Superior temporal gyrus (tissue), 1 donor: ENCODE data around the gene LZTR1.

Source experiments
- DNase-seq: peaks from one replicate; pipeline ENCODE4 v3.0.0-alpha.2; 2016; ENCODE audit errors: extremely low spot score

LZTR1 gene

DNA sequence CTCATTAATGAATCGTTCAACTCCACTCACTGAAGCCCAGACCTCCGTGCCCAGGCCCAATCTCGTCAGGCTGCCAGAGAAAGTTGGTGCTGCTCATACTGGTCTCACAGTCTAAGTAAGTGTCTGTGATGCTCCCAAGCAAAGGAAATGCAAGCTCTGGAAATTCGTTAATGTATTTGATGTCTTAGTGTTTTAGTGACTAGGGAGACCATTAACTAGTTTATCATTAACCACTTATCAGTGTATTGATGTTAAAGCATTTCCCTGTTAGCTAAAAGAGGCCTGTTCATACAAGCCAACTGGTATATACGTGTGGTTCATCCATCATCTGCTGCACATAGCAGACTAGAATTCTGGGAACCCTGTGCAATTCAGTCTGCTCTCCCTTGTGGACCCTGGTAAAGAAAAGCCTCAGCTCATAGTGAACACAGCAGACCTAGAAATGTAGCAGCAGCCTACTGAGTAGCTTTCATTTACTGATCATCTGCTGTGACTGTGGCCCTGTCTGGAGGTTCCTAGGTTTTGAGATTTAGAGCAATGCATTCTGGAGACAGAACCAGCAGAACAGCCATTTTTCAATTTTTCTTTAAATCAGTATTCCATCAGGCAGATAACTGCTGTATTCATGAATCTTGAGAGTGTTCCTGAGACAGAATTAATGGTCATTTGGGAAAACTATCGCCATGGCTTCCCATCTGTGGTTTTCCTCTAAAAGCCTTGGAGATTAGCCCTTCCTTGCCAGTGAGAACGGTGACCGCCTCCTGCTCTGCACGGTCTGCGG, 30.8 kb upstream of the LZTR1 start:
- DNase-seq: no peak

DNA sequence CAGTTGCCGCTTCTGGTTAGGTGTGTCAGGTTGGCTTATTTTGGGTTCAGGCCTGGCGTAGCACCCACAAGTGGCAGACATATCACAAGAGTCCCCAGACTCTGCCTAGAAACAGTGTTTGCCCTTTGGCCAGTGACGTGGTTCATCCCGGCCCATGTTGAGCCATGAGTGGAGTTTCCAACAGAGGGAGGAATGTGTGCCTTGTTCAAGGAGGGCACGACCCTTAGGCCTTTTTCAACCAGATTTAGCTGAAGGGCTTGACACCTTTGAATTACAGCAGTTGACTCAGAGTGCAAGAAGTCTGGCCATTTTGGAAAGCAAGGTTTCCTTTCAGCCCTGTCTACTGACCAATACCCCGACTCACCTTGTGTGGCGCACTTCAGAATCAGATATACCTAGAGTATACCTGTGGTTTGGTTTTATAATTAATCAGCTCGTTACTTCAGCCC, 30.1 kb upstream of the LZTR1 start:
- no peak for DNase-seq

DNA sequence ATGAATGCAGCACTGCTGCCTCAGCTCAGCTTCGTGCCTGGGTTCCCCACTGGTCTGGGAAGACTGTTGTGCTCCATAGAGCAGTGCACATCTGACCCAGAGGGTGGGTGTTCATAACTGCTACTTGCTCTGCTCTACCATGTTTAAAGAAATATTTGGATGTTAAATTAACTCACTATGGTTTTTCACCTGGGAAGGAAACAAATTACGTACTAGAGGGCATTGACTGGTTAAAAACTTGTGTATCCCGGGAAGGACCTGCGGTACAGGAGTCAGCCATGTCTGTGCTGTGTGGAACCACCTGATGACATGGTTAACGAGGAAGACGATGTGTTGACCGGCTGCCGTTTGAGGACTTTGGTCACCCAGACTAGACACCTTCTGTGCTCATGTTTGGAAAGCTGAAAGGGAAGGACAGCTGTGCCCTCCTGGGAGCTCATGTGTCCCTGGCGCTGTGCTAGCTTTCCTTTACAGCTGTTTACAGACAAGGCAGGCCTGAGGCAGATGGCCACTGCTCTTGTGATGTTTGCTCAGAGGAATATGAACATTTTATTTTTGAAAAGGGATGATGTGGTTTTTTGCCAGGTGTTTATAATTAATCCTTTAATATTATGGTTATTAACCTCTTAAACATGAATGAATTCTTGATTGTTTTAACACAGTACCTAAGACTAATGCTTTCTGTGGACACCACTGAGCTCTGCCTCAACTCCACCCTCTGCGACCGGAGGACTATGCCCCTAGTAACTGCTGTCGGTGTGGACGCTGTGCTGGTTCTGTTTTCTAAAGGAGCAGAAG, 29.4 kb upstream of the LZTR1 start:
- DNase-seq: no peak

DNA sequence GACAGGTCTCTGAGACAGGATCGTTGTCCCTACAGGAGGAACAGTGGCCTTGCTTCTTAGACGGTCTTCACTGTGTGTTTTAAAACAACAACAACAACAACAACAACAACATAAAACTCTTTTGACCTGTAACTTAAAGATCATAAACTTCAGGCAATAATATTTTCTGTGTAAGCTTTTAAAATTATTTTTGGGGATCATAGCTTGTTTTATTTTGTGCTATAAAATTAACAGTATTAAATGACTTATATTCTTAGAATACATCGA, 28.8 kb upstream of the LZTR1 start:
- no peak for DNase-seq

DNA sequence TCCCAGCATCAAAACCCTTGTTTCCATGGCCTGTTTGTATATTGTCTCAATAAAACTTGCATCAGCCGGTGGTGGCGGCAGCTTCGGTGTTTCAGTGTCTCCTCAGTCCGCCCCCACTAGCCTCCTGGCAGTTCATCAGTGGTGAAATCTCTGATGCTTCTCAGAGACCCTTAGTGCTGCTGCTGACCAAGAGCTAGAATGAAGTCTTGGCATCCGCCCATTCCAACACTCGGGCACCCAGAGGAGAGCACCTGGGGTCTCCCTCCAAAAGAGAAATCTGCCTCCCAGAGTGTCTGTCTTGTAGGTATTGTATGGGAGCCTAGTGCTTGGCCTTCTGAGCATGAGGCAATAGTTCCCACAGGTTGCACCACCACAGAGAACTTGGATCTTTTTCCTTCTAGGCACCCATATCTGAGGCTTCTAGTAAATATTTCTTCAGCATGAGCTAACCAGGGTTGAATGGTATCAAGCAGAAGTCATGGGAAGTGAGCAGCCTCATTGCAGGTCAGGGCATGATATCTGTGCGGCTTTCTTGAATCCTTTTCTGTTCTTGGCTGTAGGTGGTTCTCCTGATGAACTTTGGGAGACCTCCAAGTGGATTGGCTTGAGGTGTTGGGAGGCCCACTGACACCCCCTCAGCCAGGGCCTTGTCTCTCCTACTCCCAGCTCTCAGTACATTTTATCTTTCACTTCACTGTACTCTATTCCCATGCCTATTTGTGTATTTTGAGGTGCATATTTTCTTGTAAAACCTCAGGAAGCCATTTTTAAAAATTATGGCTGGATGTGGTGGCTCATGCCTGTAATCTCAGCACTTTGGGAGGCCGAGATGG, 28.2 kb upstream of the LZTR1 start:
- no peak for DNase-seq

DNA sequence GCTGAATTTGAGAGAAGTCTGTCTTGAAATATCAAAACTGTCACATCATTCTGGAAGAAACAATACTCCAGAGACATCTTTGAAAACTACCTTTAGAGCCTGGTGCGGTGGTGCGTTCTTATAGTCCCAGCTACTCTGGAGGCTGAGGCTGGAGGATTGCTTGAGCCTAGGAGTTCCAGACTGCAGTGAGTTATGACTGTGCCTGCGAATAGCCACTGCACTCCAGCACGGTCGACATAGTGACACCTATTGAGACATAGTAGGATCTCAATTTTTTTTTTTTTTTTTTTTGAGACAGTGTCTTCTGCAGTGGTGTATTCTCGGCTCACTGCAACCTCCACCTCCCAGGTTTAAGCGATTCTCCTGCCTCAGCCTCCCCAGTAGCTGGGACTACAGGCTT, 26.5 kb upstream of the LZTR1 start:
- DNase-seq: no peak

DNA sequence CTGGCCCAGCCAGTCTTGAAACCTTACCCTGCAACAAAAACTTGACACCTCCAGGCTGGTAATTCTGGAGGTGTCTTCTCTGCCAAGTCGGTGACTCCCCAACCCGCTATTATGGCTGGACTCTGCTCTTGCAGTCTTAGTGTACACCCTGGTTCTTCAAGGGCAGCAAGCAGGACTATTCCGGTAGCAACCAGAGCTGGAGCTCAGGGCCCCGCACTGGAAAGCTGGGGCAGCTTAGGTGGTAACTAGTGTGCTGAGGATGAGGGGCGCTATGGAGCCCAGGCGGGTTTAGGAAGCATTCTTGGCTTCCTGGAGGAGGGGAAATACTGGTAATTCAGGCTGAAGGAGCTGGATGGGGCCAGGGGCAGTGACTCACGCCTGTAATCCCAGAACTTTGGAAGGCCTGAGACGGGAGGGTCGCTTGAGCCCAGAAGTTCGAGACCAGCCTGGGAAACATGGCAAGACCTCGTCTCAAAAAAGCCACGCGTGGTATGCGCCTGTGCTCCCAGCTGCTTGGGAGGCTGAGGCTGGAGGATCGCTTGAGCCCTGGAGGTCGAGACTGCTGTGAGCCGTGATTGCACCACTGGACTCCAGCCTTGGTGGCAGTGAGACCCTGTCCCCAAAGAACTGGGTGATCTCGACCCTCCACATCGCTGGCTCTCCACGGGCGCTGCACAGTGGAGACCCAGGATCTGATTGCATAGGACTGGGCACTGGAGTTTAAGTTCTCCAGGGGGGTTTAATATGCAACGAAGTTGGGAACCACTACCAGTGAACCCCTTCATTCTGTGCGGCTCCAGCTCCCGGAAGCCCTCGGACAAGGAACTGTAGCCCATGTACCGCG, 25.6 kb upstream of the LZTR1 start:
- no peak for DNase-seq

DNA sequence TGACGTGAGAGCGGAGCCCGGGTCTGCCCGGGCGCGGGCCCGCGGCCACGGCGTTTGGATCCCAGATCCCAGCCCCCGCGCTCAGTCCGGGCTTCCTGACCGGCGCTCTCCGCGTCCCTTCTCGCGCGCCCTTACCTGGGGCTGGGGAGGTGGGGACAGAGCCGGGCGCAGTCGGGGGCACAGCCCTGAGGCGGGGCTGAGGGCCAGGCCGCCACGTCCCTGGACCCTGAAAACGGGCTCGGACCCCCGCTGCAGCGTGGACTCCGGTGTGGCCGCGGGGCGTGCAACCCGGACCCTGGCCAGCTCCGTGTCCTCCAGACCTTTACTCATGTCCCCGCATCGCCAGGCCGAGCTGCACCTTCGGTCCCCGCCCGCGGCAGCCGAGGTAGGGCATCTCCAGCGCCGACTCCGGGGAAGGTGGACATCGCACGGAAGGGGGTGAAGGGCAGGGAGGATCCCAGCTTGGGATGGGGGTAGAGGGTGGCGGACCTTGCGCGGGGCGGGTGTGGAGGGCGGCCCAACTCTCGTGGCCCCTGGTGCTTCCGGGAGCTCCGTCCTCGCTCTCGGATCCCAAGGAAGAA, 24.9 kb upstream of the LZTR1 start:
- DNase-seq: no peak

DNA sequence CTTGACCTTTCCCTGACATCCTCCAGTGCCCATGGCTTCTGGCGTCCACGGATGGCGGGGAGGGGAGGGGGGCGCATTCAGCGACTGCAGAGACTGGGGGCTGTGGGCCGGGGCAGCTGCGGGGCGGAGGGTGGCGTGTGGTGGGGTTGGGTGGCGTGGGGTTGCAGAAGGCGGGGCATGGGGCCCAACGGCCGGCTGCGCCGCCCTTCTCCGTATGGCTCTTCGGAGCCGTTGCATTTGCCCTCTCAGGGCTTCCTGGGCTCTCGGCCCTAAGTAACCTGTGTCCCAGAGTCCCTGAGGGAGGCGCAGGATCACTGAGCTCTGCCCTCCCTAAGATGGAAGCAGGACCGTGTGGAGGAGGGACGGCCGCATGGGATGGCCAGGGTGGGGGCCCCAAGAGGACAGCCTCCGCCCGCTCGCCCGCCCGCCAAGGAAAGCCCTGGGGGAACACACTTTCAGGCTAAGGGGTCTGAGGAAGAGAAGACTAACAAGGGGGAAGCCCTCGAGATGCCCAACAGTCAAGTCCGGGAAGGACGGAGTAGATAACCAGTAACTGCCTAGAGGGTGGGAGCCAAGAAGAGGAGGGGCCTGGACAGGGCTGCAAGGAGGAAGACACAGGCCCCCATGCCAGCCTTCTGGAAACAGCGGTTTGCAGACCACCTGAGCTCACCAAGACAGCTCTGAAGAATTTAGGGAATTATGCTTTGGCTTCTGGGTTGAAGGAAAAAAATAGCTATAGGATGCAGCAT, 24.2 kb upstream of the LZTR1 start:
- no peak for DNase-seq

DNA sequence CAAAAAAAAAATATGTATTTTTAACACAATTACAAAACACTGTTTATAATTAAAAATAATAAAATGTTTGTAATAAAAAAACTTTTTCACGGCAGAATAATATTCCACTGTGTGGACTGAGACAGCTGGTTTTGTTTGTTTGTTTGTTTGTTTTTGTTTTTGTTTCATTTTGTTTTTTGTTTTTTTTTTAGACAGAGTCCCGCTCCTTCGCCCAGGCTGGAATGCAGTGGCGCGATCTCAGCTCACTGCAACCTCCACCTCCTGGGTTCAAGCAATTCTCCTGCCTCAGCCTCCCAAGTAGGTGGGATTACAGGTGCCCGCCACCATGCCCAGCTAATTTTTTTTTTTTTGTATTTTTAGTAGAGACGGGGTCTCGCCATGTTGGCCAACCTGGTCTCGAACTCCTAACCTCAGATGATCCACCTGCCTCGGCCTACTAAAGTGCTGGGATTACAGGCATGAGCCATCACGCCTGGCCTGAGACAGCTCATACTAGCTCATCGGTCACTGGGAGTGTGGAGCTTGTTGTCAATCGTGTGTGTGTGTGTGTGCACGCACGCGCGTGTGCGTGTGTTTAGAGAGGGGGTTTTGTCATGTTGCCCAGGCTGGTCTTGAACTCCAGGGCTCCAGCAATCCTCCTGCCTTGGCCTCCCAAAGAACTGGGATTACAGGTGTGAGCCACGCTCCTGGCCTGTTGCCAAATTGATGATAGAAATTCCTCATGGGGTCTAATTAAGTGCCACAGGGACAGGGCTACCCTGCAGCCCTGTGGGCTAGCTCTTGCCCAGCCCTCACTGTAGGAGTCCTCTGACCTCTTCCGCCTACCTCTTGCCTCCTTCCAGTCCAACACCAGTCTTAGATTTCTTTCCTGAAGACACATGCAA, 22.3 kb upstream of the LZTR1 start:
- no peak for DNase-seq

DNA sequence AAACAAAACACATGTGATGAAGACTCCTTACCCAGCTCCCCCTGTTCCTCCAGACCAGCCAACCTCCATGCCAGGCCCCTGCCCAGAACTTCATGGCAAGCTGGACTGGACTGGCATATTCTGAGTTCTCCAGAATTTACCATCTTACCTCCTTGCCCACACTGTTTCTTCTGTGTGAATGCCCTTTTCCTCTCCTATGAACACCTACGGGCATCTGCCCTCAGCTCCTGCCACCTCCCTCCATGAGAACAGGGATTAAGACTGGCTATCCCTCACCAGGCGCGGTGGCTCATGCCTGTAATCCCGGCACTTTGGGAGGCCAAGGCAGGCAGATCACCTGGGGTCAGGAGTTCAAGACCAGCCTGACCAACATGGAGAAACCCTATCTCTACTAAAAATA, 21.5 kb upstream of the LZTR1 start:
- DNase-seq: no peak

DNA sequence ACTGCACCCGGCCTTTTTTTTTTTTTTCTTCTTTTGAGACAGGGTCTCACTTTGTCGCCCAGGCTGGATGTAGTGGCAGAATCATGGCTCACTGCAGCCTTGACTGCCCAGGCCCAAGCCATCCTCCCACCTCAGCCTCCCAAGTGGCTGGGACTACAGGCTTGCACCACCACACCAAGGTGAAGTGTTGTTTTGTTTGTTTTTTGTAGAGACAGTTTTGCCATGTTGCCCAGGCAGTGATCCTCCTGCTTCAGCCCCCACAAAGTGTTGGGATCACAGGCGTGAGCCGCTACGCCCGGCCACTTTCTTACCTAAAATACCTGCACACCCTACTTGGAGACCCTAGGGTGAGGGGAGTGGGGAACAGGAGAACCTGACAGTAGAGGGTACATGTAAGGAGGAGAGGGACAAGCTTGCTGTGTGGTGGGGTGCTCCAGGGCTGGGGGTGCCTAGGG, 19.6 kb upstream of the LZTR1 start:
- no peak for DNase-seq

DNA sequence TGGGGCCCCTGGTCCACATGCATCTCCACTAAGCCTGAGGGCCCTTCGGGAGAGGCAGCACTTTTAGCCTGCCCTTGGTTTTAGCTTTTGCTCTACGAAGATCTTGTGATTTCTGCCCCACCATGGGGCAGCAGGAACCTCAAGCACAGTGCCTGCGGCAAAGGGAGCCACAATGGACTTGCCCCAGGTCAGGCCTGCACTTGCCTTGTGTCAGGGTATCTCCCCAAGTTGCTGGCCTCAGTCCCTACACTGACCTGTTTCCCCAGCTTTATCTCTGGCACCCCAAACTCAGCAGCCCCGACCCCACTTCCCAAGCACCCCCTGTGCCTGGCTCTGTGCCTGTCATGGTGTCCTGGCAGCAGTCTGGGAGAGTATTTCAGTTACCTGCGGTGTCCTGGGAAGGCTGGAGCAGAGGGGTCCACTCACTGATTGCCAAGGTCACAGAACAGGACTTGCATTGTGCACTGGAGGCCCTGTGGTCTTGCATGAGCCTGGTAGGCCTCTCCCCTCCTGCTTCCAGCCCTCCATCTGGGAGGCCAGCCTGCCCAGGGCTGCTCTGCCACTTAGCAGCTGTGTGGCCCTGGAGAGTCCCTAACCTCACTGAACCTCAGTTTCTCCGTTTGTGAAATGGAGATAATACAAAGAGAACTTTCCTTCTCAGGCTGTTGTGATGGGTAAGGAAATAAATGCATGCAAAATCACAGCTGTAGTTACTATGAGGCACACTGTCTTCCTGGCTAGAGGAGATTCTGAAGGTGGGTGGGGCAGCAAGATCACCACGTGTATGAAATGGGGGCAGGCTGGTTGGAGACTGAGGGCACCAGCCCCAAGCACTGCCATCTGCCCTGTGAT, 18.7 kb upstream of the LZTR1 start:
- no peak for DNase-seq

DNA sequence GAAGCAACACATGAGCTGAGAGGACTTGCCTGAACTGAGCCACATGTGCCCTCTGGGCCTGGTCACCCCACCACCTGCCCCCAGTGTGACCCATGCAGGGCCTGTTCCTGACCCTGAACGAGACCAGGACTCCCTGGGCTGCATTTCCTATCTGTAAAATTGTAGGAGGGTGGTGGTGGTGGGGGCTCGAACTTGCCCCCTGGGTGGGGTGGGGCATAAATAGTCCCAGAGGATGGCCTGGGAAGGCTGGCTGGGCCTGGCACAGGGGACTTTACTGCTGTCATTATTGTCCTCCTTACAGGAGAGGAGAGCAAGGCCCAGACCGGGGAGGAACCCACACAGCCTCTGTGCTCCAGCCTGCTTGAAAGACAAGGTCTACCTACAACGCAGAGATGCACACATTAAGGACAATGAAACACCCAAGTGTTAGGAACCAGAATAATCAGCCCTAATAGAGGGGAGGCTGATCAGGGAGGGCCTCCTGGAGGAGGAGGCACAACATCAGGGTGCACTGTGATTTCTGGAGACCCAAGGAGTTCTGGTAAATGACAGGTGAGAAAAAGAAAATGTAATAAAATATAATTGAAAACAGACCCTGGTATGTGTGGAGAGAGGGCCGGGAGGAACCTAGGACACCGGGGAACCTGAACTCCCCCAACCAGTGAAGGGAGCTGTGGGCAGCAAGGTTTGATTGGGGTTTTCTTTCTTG, 17.9 kb upstream of the LZTR1 start:
- DNase-seq: no peak

DNA sequence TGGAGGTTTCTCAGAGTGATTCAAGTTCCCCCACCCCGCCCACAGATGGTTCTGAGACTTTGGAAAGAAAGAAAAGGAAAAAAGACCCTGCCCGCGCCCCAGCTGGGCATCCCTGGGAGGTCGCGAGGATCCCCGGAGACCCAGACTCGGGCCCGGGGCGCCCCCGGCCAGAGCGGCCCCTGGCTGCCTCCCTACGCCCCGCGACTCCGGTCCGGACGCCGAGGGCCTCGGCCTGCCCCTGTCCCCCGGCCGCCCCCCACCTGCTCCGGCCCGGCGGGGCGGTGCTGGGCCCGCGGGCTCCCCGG, 17.3 kb upstream of the LZTR1 start:
- no peak for DNase-seq

DNA sequence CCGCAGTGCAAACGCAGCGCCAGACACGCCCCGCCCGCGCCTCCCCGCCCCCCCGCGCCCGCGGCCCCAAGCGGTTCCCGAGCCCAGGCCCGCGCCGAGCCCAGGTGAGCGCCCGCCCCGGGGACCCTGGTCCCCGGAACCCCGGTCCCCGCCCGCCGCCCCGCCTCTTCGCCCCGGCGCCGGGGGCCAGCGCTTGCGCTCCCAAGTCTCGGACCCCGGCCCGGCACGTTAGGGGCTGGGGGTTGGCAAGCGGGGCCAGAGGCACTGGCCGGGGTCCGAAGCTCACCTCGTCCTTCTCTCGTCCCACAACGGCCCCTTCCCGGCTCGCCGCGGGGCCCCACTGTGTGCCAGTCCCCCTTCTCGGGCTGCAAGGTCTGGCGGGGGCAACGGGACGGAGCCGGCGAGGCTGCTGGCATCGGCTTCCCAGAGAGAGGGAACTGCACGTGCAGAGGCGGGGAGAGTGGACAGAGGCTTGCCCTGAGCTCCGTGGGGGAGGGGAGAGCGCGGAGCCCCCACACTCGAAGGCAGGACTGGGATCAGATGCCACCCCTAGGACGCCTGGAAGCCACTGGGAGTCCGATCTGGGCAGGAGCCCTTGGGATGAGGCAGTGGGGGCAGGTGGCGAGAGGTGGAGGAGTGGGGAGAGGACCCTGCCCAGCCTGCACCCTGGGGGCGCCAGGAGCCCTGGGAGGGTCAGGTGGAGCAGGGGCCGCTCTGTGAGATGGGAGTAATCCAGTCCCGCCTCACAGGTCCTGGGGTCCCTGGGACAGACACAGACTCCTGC, 16.8 kb upstream of the LZTR1 start:
- DNase-seq: no peak
